Vagina (tissue), 2 donors: ENCODE data around the gene GTF3C4. TPM values are rescaled to one million over a fixed set of nuclear protein-coding genes. Genes with fewer than 3 reads are reported as not detected.

Experiments used
- DNase-seq, 2 donors: peaks; one replicate each; pipeline ENCODE4 v3.0.0-alpha.2; 2017; ENCODE audit errors: extremely low spot score in 2 of 2
- H3K27ac ChIP-seq: fragments of 200-600 bp; sonication (generic); one replicate; pipeline ENCODE4 v1.5.1; 2019
- H3K27me3 ChIP-seq: fragments of 200-600 bp; sonication (generic); one replicate; pipeline ENCODE4 v1.5.1; 2019
- H3K36me3 ChIP-seq, 2 donors: fragments of 200-600 bp; sonication (generic); one replicate each; pipeline ENCODE4 v1.5.1; 2017 to 2019
- H3K4me1 ChIP-seq: fragments of 200-600 bp; sonication (generic); one replicate; pipeline ENCODE4 v1.5.1; 2019
- H3K4me3 ChIP-seq, 2 donors: fragments of 200-600 bp; sonication (generic); 1 replicate in 1 of 2; 2 replicates in 1 of 2; pipeline ENCODE4 v1.5.1; 2016 to 2019
- H3K9me3 ChIP-seq: fragments of 200-600 bp; sonication (generic); one replicate; pipeline ENCODE4 v1.5.1; 2019
- CTCF ChIP-seq, 3 experiments: fragments of 450-650 bp in 2 of 3; fragments of 200-600 bp in 1 of 3; sonication (generic) in 1 of 3; IDR thresholded peaks; one replicate each; pipeline ENCODE4 v1.5.1; 2017 to 2019; ENCODE audit warnings: antibody characterized with exemption in 3 of 3, mild to moderate bottlenecking in 2 of 3, moderate library complexity in 2 of 3
- POLR2A ChIP-seq, 2 donors: fragments of 450-650 bp; IDR thresholded peaks; one replicate each; pipeline ENCODE4 v1.6.1; 2017; ENCODE audit warnings: antibody characterized with exemption in 2 of 2, mild to moderate bottlenecking in 2 of 2, moderate library complexity in 2 of 2
- POLR2AphosphoS5 ChIP-seq, 2 donors: sonication (generic); formaldehyde crosslinking; IDR thresholded peaks; one replicate each; pipeline ENCODE4 v1.9.0; 2017; ENCODE audit warnings: antibody characterized with exemption in 2 of 2, mild to moderate bottlenecking in 2 of 2, low read depth in 1 of 2; ENCODE audit not compliant: insufficient read depth in 1 of 2
- intact Hi-C: fragments of 100-400 bp; cut with DNase I; formaldehyde crosslinking; loops from one replicate; pipeline ENCODE4 v1.15.1; 2023
- total RNA-seq: library from RNA; depleted of rRNA; stranded (reverse); fragments of >200 nt; gene quantifications from one replicate; pipeline ENCODE4 v1.2.3, GENCODE V29; 2016

The GTF3C4 gene
- total RNA-seq, 1 donor from 2014 or later, result 8.8 TPM

DNA sequence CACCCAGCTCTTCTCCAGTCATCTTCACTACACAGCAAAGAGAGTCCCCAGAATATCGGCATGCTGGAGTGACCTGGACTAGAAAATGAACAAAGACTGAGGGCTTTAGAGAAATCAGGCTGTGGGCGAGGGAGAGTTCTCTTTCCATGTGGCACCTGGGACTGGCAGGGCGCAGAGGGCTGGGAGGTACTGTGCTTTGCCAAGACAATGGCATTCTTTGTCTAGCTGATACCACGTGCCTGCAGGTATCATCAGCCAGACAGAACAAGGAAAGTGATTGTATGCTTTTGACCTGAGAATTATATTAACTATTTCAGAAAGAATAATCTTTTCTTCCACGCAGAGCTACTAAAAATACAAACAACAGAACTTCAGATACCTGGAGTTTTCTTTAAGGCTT is 30.9 kb upstream of the GTF3C4 start:
- H3K9me3 ChIP-seq, result no peaks in the 10 kb centered on the region
- no peak overlapping the region for H3K4me3 ChIP-seq
- no peaks in the 10 kb centered on the region for H3K27me3 ChIP-seq
- H3K27ac ChIP-seq, result no peak overlapping the region
- no peak for DNase-seq
- intact Hi-C loops, result no loop called here
- no peaks in the 10 kb centered on the region for H3K4me1 ChIP-seq
- H3K36me3 ChIP-seq, result peaks cover 0 to 46% of the 10 kb centered on the region in 2 donors
- no peak for TF ChIP-seq CTCF (IDR thresholded peaks at IDR 0.05)
- no peak for TF ChIP-seq POLR2A (IDR thresholded peaks at IDR 0.05)
- no peak for TF ChIP-seq POLR2AphosphoS5 (IDR thresholded peaks at IDR 0.05; ENCODE audit: insufficient read depth in 1 of 2, low read depth in 1 of 2)

- Histone ChIP-seq H3K27me3 (no peaks in the 10 kb centered on the region), H3K9me3 (no peaks in the 10 kb centered on the region), H3K4me3 (no peak overlapping the region), H3K27ac (no peak overlapping the region), H3K36me3 (peaks cover 0 to 58% of the 10 kb centered on the region in 2 donors), H3K4me1 (no peaks in the 10 kb centered on the region)
- DNase-seq, result no peak
- no peak for TF ChIP-seq CTCF (IDR thresholded peaks at IDR 0.05)
- no peak for TF ChIP-seq POLR2AphosphoS5 (IDR thresholded peaks at IDR 0.05; ENCODE audit: insufficient read depth in 1 of 2, low read depth in 1 of 2)
- no peak for TF ChIP-seq POLR2A (IDR thresholded peaks at IDR 0.05)
- intact Hi-C loops, result no loop called here
Observed at GRCh38 chr9:132641216-132641615, 29.0 kb upstream of the GTF3C4 start.

DNA sequence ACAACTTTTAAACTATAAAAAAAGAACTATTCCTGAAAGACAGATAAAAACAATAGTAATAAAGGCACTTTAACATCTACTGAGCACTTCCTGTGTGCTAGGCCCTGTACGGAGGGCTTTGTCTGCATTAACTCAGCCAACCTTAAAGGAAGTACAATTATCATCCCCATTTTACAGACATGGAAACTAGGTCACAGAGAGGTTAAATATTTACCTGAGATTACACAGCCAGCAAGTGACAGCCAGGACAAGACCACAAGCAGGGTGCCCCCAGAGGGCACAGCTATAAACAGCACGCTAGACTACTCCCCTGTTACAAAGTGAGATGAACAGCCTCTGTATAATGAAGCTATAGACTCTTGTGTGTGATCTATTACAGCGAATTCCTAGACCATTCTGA is 26.0 kb upstream of the GTF3C4 start:
- no peaks in the 10 kb centered on the region for H3K4me1 ChIP-seq
- TF ChIP-seq CTCF (IDR thresholded peaks at IDR 0.05) (no peak), POLR2A (IDR thresholded peaks at IDR 0.05) (no peak), POLR2AphosphoS5 (IDR thresholded peaks at IDR 0.05; ENCODE audit: insufficient read depth in 1 of 2, low read depth in 1 of 2) (no peak)
- H3K4me3 ChIP-seq, result no peak overlapping the region
- no peak overlapping the region for H3K27ac ChIP-seq
- DNase-seq, result no peak
- H3K36me3 ChIP-seq, result peaks cover 0 to 74% of the 10 kb centered on the region in 2 donors
- H3K27me3 ChIP-seq, result no peaks in the 10 kb centered on the region
- H3K9me3 ChIP-seq, result no peaks in the 10 kb centered on the region
- intact Hi-C loops, result no loop called here

DNA sequence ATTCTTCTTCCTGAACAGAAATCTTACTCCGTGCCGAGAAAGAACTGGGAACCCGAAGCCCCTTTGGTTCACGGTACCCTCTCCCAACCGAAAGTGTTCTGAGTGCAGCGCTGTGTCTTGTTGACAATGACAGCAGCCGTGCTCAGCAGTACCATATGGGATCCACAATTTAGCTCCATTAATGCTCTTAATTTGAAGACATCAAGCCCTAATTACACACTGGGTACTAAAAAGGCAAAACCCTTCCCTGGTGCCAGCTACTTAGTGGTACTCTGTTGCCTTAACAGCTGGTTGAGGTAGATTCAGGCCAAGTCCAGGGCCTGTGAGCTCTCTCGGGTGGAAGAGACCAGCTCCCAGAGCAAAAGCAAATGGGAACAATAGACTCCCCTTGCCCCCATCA is 25.0 kb upstream of the GTF3C4 start:
- Histone ChIP-seq H3K4me3 (no peak overlapping the region), H3K27me3 (no peaks in the 10 kb centered on the region), H3K27ac (no peak overlapping the region), H3K4me1 (no peaks in the 10 kb centered on the region), H3K9me3 (no peaks in the 10 kb centered on the region), H3K36me3 (peaks cover 0 to 71% of the 10 kb centered on the region in 2 donors)
- no peak for DNase-seq
- intact Hi-C loops, result no loop called here
- TF ChIP-seq POLR2A (IDR thresholded peaks at IDR 0.05) (no peak), CTCF (IDR thresholded peaks at IDR 0.05) (no peak), POLR2AphosphoS5 (IDR thresholded peaks at IDR 0.05; ENCODE audit: insufficient read depth in 1 of 2, low read depth in 1 of 2) (no peak)

- no peak for DNase-seq
- H3K9me3 ChIP-seq, result no peaks in the 10 kb centered on the region
- no peaks in the 10 kb centered on the region for H3K27me3 ChIP-seq
- no peak overlapping the region for H3K4me3 ChIP-seq
- TF ChIP-seq POLR2AphosphoS5 (IDR thresholded peaks at IDR 0.05; ENCODE audit: insufficient read depth in 1 of 2, low read depth in 1 of 2) (no peak), POLR2A (IDR thresholded peaks at IDR 0.05) (no peak), CTCF (IDR thresholded peaks at IDR 0.05) (no peak)
- no peak overlapping the region for H3K27ac ChIP-seq
- peaks cover 0 to 71% of the 10 kb centered on the region in 2 donors for H3K36me3 ChIP-seq
- no peaks in the 10 kb centered on the region for H3K4me1 ChIP-seq
- intact Hi-C loops, result no loop called here
Observed at GRCh38 chr9:132645711-132646110, 24.6 kb upstream of the GTF3C4 start.
